HG03039 (cell line): ENCODE measurements around the gene MRPL9.

Experiments used
- ATAC-seq: cut with Tn5 transposase; IDR thresholded peaks from one replicate; pipeline ENCODE4 v1.9.1; 2021; ENCODE audit warnings: mild to moderate bottlenecking, moderate library complexity; ENCODE audit not compliant: unreplicated experiment

The MRPL9 gene

DNA sequence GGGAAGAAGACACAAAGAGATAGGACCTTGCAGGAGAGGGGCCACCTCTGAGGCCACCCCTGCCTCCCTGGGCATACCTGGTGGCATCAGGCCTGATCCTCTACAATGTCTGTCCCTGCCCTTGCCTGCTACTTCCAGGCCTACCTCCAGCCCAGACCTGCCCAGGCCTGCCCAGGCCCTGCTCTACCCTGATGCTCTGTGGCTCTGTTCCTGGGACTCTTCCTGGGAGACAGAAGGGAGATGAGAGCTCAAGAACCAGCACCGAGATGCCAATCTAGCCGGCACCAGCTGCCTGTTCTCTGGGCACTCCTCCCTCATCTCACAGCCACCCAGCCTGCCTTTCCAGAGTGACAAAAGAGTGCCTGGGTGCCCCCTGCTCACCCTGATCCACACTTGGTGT is 49.4 kb downstream of the MRPL9 start:
- no peak for ATAC-seq

DNA sequence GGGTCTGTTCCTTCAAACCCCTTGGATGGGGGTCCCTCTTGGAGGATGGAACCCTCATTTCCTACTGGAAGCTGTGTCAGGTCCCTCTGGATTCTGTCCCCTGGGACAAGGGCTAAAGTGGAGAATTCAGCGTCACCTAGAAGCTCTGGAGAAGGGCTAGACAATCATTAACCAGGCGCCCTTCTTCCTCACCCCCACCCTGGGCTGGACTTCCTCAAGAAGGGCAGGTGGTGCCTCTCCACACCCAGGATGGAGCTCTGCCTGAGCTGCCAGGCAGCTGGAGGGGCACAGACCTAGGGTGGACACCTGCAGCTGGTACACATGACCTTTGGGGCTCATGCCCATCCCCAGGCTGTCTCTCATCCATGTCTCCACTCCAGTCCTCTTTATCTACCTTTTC is 50.3 kb downstream of the MRPL9 start:
- no peak for ATAC-seq

DNA sequence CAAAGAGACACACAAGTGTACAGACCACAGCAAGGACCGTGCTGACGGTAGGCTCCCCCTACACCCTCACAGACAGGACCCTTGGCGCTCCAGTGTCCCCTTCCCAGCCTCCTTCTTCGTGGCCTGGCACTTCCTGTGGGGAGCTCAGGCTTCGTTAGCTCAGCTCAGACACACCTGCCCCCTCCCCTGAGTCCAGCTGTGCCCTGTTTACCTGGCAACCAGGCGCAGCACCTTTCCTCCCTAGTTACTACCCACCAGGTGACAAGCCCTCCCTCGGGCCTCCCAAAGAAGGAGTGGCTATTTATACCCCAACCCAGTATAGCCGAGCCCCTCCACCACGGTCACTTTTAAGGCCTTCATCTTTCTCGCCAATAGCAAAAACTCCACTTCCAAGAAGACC is 51.3 kb downstream of the MRPL9 start:
- no peak for ATAC-seq

DNA sequence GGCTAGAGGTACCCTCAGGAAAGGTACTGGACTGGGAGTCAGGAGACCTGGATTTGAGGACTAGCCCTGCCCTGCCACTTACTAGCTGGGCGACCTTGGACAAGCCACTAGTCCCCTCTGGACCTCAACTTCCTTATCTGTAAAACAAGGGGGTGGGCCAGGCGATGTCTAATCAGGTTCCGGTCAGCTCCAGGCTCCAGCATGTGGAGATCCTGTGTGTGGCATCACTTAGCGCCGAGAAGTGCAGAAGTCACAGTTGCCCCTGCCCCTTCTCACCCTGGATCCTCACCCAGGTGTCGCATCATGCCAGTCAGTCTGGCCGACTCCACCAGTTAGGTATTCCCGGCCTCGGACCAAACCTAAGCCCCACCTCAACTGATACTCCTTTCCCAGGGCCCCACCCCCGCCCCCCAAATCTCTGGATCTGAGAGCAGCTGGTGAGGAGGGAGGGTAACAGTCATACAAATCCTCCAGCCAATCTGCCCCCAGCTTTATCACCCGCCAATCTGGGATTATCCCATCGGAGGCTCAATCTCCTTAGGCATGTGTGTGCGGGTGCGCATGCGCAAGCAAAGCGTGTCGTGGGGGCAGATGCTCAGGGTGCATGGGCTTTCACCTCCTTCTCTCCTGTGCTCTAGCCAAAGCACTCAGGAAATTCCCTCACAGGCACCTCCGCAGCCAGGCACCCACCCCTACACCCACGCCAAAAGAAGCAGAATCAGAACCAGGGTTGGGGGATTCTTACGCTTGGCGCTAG is 52.1 kb downstream of the MRPL9 start:
- ATAC-seq: no peak

DNA sequence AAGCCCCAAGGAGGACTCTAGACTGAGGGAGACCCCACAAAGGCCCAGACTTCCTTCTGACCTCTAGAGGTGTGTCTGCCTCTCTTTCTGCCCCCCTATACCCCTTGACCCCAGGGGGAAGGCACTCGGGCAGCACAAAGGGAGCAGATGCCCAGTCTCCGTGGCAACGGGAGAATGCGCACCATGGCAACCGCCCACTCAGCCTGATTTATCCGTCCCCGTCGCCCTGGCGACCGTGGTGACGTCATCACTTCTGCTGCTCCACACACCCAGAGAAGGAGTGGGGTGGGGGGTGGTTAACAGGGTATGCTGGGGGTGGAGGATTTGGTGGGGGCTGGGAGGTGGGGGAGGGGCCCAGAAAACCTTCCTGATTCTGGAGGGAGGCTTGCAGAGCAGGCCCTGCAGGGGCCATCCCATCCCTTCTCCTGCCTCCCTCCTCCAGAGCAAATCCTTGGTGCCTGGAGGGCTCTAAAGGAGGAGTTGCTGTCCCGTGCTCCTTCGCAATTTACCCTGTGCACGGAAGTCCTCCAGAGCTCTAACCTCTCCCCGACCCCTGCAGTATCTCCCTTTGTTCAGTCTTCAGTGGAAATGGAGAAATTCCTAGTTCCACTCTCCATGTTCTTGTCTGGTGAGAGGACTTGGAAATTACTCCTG is 53.0 kb downstream of the MRPL9 start:
- no peak for ATAC-seq
